NCI-H1417 (cell line): Measurements from ENCODE around the gene WNT7B.

Experiments used
- DNase-seq, 3 experiments: peaks; one replicate each; lab custom pipeline; 2025; lab: John Stamatoyannopoulos, UW

Gene WNT7B

GRCh38 chr22:45927059-45927458 is 49.9 kb downstream of the WNT7B start:
- no peak for DNase-seq

- no peak for DNase-seq
Measured at GRCh38 chr22:45926433-45926832, 50.5 kb downstream of the WNT7B start.

GRCh38 chr22:45925811-45926351 is 51.1 kb downstream of the WNT7B start:
- DNase-seq = no peak

- DNase-seq = peak in 1 of 3 experiments; percentile 1
Measured at GRCh38 chr22:45923835-45924234, 53.1 kb downstream of the WNT7B start.

- DNase-seq = no peak
Measured at GRCh38 chr22:45923212-45923611, 53.8 kb downstream of the WNT7B start.

GRCh38 chr22:45922661-45923060 is 54.3 kb downstream of the WNT7B start:
- DNase-seq = no peak

- DNase-seq = no peak
Measured at GRCh38 chr22:45922256-45922655, 54.7 kb downstream of the WNT7B start.

GRCh38 chr22:45919504-45920286 is 57.3 kb downstream of the WNT7B start:
- DNase-seq = no peak

- DNase-seq = no peak
Measured at GRCh38 chr22:45918459-45919370, 58.2 kb downstream of the WNT7B start.

GRCh38 chr22:45917700-45918458 is 59.1 kb downstream of the WNT7B start:
- DNase-seq = no peak

- peak; percentile 2 to 68 (median 23) for DNase-seq
Measured at GRCh38 chr22:45917146-45917545, 59.8 kb downstream of the WNT7B start.

GRCh38 chr22:45916515-45916914 is 60.4 kb downstream of the WNT7B start:
- DNase-seq = no peak

- DNase-seq = no peak
Measured at GRCh38 chr22:45915841-45916240, 61.1 kb downstream of the WNT7B start.

- no peak for DNase-seq
Measured at GRCh38 chr22:45915151-45915550, 61.8 kb downstream of the WNT7B start.

- DNase-seq = no peak
Measured at GRCh38 chr22:45914309-45914708, 62.7 kb downstream of the WNT7B start.

- DNase-seq = no peak
Measured at GRCh38 chr22:45912910-45913309, 64.1 kb downstream of the WNT7B start.

GRCh38 chr22:45911601-45912271 is 65.2 kb downstream of the WNT7B start:
- DNase-seq = peak in 2 of 3 experiments; percentile 9 to 31

- no peak for DNase-seq
Measured at GRCh38 chr22:45910928-45911467, 66.0 kb downstream of the WNT7B start.

- no peak for DNase-seq
Measured at GRCh38 chr22:45908961-45909360, 68.0 kb downstream of the WNT7B start.

- DNase-seq = no peak
Measured at GRCh38 chr22:45907996-45908395, 69.0 kb downstream of the WNT7B start.

GRCh38 chr22:45907378-45907777 is 69.6 kb downstream of the WNT7B start:
- DNase-seq = no peak
